ENCODE results near the gene TMEM126A. TPM values are rescaled to one million over a fixed set of nuclear protein-coding genes. Genes with fewer than 3 reads are reported as not detected.

The TMEM126A gene
- total RNA-seq, 1 donor from 2014 or later, result 15.0 TPM

DNA sequence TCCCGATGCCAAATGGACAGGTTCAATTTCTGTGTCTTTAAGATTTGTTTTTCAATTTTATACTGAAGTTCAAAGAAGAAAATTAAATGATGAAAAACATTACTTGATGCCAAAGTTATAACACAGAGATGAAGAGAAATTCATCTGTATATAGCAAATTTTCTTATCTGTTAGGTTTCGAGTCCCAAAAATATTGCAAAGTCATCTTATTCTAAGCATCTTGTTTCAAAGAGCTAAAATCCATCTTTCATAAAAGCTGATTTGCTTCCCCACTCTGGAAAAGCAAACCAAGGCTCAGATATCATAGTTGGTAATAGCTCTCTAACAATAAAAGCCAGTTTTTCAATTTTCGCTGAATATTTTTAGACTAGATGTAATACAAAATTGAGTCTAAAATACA, 57.2 kb downstream of the TMEM126A start:
- intact Hi-C loops (cut with DNase I), result no loop called here
- Histone ChIP-seq H3K4me1 (no peaks in the 10 kb centered on the region), H3K36me3 (no peaks in the 10 kb centered on the region), H3K27me3 (no peaks in the 10 kb centered on the region), H3K9me3 (no peaks in the 10 kb centered on the region), H3K27ac (no peak overlapping the region), H3K4me3 (no peak overlapping the region)
- TF ChIP-seq, protein P1, sequence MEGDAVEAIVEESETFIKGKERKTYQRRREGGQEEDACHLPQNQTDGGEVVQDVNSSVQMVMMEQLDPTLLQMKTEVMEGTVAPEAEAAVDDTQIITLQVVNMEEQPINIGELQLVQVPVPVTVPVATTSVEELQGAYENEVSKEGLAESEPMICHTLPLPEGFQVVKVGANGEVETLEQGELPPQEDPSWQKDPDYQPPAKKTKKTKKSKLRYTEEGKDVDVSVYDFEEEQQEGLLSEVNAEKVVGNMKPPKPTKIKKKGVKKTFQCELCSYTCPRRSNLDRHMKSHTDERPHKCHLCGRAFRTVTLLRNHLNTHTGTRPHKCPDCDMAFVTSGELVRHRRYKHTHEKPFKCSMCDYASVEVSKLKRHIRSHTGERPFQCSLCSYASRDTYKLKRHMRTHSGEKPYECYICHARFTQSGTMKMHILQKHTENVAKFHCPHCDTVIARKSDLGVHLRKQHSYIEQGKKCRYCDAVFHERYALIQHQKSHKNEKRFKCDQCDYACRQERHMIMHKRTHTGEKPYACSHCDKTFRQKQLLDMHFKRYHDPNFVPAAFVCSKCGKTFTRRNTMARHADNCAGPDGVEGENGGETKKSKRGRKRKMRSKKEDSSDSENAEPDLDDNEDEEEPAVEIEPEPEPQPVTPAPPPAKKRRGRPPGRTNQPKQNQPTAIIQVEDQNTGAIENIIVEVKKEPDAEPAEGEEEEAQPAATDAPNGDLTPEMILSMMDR (IDR thresholded peaks at IDR 0.05), result no peak
- TF ChIP-seq POLR2A (IDR thresholded peaks at IDR 0.05) (no peak), POLR2AphosphoS5 (IDR thresholded peaks at IDR 0.05; ENCODE audit: insufficient read depth in 1 of 2, low read depth in 1 of 2) (no peak)
- no peak for DNase-seq (ENCODE audit: extremely low spot score in 2 of 2)

- Histone ChIP-seq H3K4me3 (no peak overlapping the region), H3K9me3 (no peaks in the 10 kb centered on the region), H3K36me3 (no peaks in the 10 kb centered on the region), H3K4me1 (no peaks in the 10 kb centered on the region), H3K27ac (no peak overlapping the region), H3K27me3 (no peaks in the 10 kb centered on the region)
- TF ChIP-seq POLR2A (IDR thresholded peaks at IDR 0.05), result no peak
- intact Hi-C loops (cut with DNase I), result no loop called here
- no peak for DNase-seq (ENCODE audit: extremely low spot score in 2 of 2)
Observed at GRCh38 chr11:85705800-85706199, 58.0 kb downstream of the TMEM126A start.

Other genes starting within 250 kb of the TMEM126A start
- gene DLG2, start 20.6 kb upstream of the TMEM126A start, total RNA-seq, result 10.1 TPM
- gene TMEM126B, start 19.4 kb upstream of the TMEM126A start, total RNA-seq, result 34.1 TPM
- gene CREBZF, start 17.2 kb downstream of the TMEM126A start, total RNA-seq, result 60.9 TPM
- not detected for gene CCDC89, start 38.2 kb downstream of the TMEM126A start, total RNA-seq
- 17.4 TPM for gene SYTL2, start 163.2 kb downstream of the TMEM126A start, total RNA-seq
- gene CCDC83, start 207.4 kb downstream of the TMEM126A start, total RNA-seq, result not detected